Fibroblast of lung (primary cell): ENCODE data around the gene ID2.

Experiments
- CTCF ChIP-seq, 2 donors: IDR thresholded peaks in 1 of 2; conservative IDR thresholded peaks in 1 of 2; 1 replicate in 1 of 2; 2 replicates in 1 of 2; pipeline ENCODE4 v1.5.1; 2011 to 2012; ENCODE audit warnings: low read length in 2 of 2, control low read depth in 1 of 2, inconsistent platforms in 1 of 2, low read depth in 1 of 2, mild to moderate bottlenecking in 1 of 2
- EZH2 ChIP-seq: IDR thresholded peaks from 2 replicates; pipeline ENCODE4 v1.5.1; 2012; ENCODE audit warnings: low read length, control low read depth, mild to moderate bottlenecking; ENCODE audit errors: missing control alignments

- TF ChIP-seq EZH2: no peak
- TF ChIP-seq CTCF (conservative IDR thresholded peaks at IDR 0.05 in 1 of 2, IDR thresholded peaks at IDR 0.05 in 1 of 2; ENCODE audit: low read depth in 1 of 2, low read length in 2 of 2): no peak
Measured at GRCh38 chr2:8722986-8723385, 41.1 kb downstream of the ID2 start.
